DOHH2 (cell line): ENCODE measurements around the gene MYO1C.

ENCODE experiments used
- CTCF ChIP-seq: fragments of 200-600 bp; sonication (generic); IDR thresholded peaks from one replicate; pipeline ENCODE4 v1.5.1; 2014; ENCODE audit warnings: antibody characterized with exemption, mild to moderate bottlenecking, low read depth, low read length; ENCODE audit not compliant: poor library complexity, severe bottlenecking
- EZH2phosphoT487 ChIP-seq: fragments of 200-600 bp; sonication (generic); IDR thresholded peaks from 2 replicates; pipeline ENCODE4 v1.6.1; 2017; ENCODE audit warnings: borderline replicate concordance, mild to moderate bottlenecking, antibody characterized with exemption, low read length, moderate library complexity, mixed read lengths

DNA sequence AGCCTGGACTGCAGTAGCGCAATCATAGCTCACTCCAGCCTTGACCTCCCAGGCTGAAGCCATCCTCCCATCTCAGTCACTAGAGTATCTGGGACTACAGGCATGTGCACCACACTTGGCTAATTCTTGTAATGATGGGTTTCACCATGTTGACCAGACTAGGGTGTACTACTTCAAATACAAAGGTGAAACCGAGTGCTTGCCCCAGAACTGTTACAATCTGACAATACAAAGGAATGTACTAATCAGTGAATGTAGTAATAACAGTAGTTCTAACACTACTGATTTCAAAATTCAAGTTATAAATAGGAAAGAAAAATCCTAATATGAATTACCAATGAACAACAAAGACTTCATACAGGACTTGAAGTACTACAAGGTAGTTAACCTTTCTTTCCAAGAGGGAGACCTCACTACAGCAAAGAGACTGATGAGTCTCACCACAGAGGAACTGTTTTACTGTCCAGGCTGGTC is 60.8 kb downstream of the MYO1C start:
- TF ChIP-seq CTCF (no peak), EZH2phosphoT487 (no peak)
